Immature natural killer cell (primary cell): ENCODE results near the gene CFAP97D1. TPM values are rescaled to one million over a fixed set of nuclear protein-coding genes. Genes with fewer than 3 reads are reported as not detected.

Experiments used
- DNase-seq, 3 donors: peaks; one replicate each; pipeline ENCODE4 v3.0.0; 2022; ENCODE audit warnings: mixed read lengths in 1 of 3
- H3K27ac Mint-ChIP-seq, 6 donors: one replicate each; pipeline ENCODE4 v1.8.0; 2020; ENCODE audit warnings: mixed read lengths in 6 of 6, mild to moderate bottlenecking in 5 of 6, inconsistent platforms in 4 of 6, moderate library complexity in 3 of 6
- H3K27me3 Mint-ChIP-seq, 3 donors: one replicate each; pipeline ENCODE4 v1.8.0; 2020 to 2021; ENCODE audit warnings: low read depth in 3 of 3, mild to moderate bottlenecking in 3 of 3, mixed read lengths in 3 of 3, moderate library complexity in 3 of 3, inconsistent platforms in 1 of 3
- H3K36me3 Mint-ChIP-seq, 3 donors: one replicate each; pipeline ENCODE4 v1.8.0; 2020; ENCODE audit warnings: mixed read lengths in 3 of 3, inconsistent platforms in 2 of 3, mild to moderate bottlenecking in 2 of 3
- H3K4me1 Mint-ChIP-seq, 2 donors: one replicate each; pipeline ENCODE4 v1.8.0; 2020; ENCODE audit warnings: inconsistent platforms in 2 of 2, mild to moderate bottlenecking in 2 of 2, mixed read lengths in 2 of 2, moderate library complexity in 1 of 2
- H3K4me3 Mint-ChIP-seq, 5 donors: one replicate each; pipeline ENCODE4 v1.8.0; 2020; ENCODE audit warnings: mild to moderate bottlenecking in 5 of 5, mixed read lengths in 5 of 5, inconsistent platforms in 3 of 5, moderate library complexity in 3 of 5
- H3K9me3 Mint-ChIP-seq, 6 donors: one replicate each; pipeline ENCODE4 v1.8.0; 2020; ENCODE audit warnings: mild to moderate bottlenecking in 6 of 6, mixed read lengths in 6 of 6, inconsistent platforms in 4 of 6, moderate library complexity in 3 of 6
- polyA plus RNA-seq, 3 donors: library from polyadenylated mRNA; unstranded; fragments of 300-500 nt; fragmentation: Illumina TruSeq; gene quantifications; one replicate each; pipeline ENCODE4 v1.2.3, GENCODE V29; 2021

The CFAP97D1 gene
- polyA plus RNA-seq, 3 donors from 2014 or later: not detected

DNA sequence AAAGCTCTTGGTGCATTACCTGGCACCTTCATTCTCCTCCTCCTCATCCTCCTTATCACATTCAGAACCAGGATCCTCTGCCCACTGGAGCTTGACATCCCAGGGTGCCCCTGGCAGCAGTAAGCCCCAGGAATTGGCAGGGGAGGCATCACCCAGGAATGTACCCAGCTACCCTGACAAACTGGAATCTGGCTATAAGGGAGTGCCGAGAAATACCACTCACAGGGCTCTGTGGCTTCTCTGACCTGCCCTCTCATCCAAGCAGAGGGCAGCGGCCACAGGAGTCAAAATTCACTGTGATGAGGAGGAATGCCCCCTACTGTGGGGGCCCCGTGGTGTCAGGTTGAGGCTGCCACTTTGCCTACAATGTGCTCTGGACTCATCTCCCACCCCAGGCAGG is 33.2 kb downstream of the CFAP97D1 start:
- no peak overlapping the region for H3K27ac Mint-ChIP-seq
- H3K36me3 Mint-ChIP-seq: no peaks in the 10 kb centered on the region
- no peaks in the 10 kb centered on the region for H3K9me3 Mint-ChIP-seq
- no peak for DNase-seq
- H3K4me1 Mint-ChIP-seq: no peaks in the 10 kb centered on the region
- H3K4me3 Mint-ChIP-seq: no peak overlapping the region
- H3K27me3 Mint-ChIP-seq: peaks cover 1 to 11% (median 2%) of the 10 kb centered on the region in 3 donors

DNA sequence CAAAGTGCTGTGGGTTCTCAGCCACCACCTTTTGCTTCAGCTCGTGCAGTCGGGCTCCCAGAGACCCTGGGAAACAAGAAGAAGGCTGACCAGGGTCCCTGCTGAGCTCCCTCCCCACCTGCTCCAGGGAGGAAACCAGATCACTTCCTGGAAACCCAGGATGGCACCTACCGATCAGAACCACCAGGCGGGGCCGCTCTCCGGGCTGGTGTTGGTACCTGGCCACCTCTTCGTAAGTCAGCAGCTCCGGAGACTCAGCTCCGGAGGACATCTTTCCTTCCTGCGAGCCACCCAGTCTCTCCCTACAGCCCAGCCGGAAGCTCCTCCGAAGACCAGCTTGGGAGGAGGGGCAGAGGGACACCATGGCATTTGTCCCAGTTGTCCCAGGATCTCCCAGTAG is 33.8 kb downstream of the CFAP97D1 start:
- Mint-ChIP-seq H3K4me3 (no peak overlapping the region), H3K36me3 (no peaks in the 10 kb centered on the region), H3K27me3 (peaks cover 1 to 11% (median 2%) of the 10 kb centered on the region in 3 donors), H3K27ac (no peak overlapping the region), H3K4me1 (no peaks in the 10 kb centered on the region), H3K9me3 (no peaks in the 10 kb centered on the region)
- no peak for DNase-seq

DNA sequence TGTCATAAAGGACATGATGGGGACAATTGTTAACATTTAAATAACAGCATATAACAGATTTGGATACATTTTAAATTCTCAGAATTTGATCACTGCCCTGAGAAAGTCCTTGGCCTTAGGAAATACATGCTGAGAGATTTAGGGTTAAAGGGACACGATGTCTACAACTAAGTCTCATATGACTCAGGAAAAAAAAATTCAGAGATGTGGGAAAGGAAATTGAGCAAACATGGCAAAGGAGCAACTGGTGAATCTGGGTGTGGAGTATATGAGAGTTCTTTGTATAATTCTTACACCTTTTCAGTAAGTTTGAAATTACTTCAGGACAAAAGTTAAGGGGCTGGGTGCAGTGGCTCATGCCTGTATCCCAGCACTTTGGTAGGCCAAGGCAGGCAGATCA is 34.5 kb downstream of the CFAP97D1 start:
- Mint-ChIP-seq H3K27ac (no peak overlapping the region), H3K4me1 (no peaks in the 10 kb centered on the region), H3K36me3 (no peaks in the 10 kb centered on the region), H3K9me3 (no peaks in the 10 kb centered on the region), H3K4me3 (no peak overlapping the region), H3K27me3 (peaks cover 1 to 11% (median 2%) of the 10 kb centered on the region in 3 donors)
- DNase-seq: no peak

- Mint-ChIP-seq H3K4me3 (no peak overlapping the region), H3K9me3 (no peaks in the 10 kb centered on the region)
- no peak for DNase-seq
Observed at GRCh38 chr17:43816336-43817320, 36.4 kb downstream of the CFAP97D1 start.

DNA sequence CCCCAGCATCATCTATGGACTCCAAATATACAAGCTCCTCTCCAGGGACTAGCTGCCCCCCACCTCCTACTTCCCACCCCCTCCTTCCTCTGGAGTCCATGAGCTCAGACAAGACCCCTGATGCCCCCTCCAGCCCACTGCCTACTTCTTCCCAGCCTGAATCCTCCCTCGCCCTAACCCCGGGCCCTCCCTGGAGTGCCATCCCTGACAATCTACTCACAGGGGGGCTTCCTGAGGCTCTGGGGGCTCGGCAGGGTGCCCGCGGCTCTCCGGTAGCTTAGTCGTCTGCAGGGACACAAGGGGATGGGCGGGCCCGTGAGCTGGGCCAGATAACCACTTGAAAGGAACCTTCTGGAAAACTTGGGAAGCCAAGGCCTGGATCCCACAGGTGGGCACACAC is 37.6 kb downstream of the CFAP97D1 start:
- Mint-ChIP-seq H3K27me3 (peaks cover 0 to 2% (median 0%) of the 10 kb centered on the region in 3 donors), H3K27ac (no peak overlapping the region), H3K4me3 (no peak overlapping the region), H3K36me3 (no peaks in the 10 kb centered on the region), H3K4me1 (no peaks in the 10 kb centered on the region), H3K9me3 (no peaks in the 10 kb centered on the region)
- DNase-seq: no peak

More at GRCh38 chr17:43816336-43817320, 36.4 kb downstream of the CFAP97D1 start:
- Mint-ChIP-seq H3K36me3 (no peaks in the 10 kb centered on the region), H3K27me3 (peaks cover 1 to 7% (median 2%) of the 10 kb centered on the region in 3 donors), H3K27ac (no peak overlapping the region), H3K4me1 (no peaks in the 10 kb centered on the region)

- H3K4me3 Mint-ChIP-seq: no peak overlapping the region
- DNase-seq: no peak
- no peaks in the 10 kb centered on the region for H3K4me1 Mint-ChIP-seq
- H3K27ac Mint-ChIP-seq: no peak overlapping the region
- H3K36me3 Mint-ChIP-seq: no peaks in the 10 kb centered on the region
- no peaks in the 10 kb centered on the region for H3K9me3 Mint-ChIP-seq
- peaks cover 0 to 2% (median 2%) of the 10 kb centered on the region in 3 donors for H3K27me3 Mint-ChIP-seq
Observed at GRCh38 chr17:43818966-43819365, 38.7 kb downstream of the CFAP97D1 start.

DNA sequence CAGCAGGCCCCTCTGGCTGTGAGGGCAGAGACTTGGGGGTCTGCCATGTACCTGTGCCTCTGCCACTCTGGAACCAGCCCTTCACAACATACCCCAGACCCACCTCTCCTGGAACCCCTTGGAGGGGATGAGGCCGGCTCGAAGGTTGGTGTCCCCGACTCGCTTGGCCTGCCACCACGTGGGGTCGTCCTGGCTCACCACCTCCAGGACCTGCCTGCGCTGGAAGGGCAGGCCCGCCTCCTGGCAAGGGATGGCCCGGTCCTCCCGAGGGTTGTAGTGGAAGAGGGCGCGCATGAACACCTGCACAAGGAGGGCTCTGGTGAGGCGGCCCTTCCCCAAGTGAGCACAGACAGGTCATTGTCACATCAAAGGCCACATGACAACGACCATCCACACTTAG is 40.5 kb downstream of the CFAP97D1 start:
- Mint-ChIP-seq H3K27me3 (peaks cover 2 to 3% (median 2%) of the 10 kb centered on the region in 3 donors), H3K27ac (no peak overlapping the region), H3K4me3 (no peak overlapping the region), H3K9me3 (no peaks in the 10 kb centered on the region), H3K36me3 (no peaks in the 10 kb centered on the region), H3K4me1 (no peaks in the 10 kb centered on the region)
- no peak for DNase-seq

DNA sequence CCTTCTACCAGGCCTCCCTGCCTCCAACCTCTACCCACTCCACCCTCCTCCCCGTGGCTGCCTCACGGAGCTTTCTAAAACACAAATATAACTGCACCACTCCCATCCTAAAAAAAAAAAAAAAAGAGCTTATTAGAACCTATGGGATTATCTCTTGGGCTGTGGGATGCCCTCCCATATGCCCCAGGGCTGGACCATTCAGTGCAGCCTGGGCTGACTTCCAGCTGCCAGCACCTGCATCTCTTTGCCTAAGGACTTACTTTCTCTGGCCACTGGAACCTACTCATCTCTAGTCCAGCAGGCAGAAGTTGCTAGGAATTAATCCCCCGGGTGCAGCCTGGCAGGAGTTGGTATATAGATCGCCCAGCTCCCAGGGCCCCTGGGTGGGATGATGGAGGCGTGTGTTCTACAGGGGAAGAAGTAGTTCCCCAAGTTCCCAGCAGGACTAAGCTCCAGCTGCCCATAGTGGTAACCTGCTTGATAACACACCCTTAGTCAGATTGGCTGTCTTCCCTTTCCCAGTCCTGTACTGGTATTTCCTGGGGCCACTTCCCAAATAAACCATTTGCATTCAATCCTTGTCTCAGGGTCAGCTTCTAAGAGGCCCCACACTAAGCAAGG is 42.4 kb downstream of the CFAP97D1 start:
- Mint-ChIP-seq H3K27me3 (peaks cover 0 to 3% (median 2%) of the 10 kb centered on the region in 3 donors), H3K4me1 (no peaks in the 10 kb centered on the region), H3K27ac (no peak overlapping the region), H3K9me3 (no peaks in the 10 kb centered on the region), H3K36me3 (no peaks in the 10 kb centered on the region), H3K4me3 (no peak overlapping the region)
- DNase-seq: no peak

- no peak for DNase-seq
- H3K9me3 Mint-ChIP-seq: no peaks in the 10 kb centered on the region
- no peaks in the 10 kb centered on the region for H3K4me1 Mint-ChIP-seq
- H3K4me3 Mint-ChIP-seq: no peak overlapping the region
- H3K27me3 Mint-ChIP-seq: peaks cover 0 to 3% (median 2%) of the 10 kb centered on the region in 3 donors
- no peak overlapping the region for H3K27ac Mint-ChIP-seq
- no peaks in the 10 kb centered on the region for H3K36me3 Mint-ChIP-seq
Observed at GRCh38 chr17:43823350-43824084, 43.3 kb downstream of the CFAP97D1 start.

- DNase-seq: no peak
- Mint-ChIP-seq H3K27me3 (peaks cover 0 to 3% (median 2%) of the 10 kb centered on the region in 3 donors), H3K4me1 (no peaks in the 10 kb centered on the region), H3K27ac (no peak overlapping the region), H3K4me3 (no peak overlapping the region), H3K36me3 (no peaks in the 10 kb centered on the region), H3K9me3 (no peaks in the 10 kb centered on the region)
Observed at GRCh38 chr17:43825567-43825966, 45.3 kb downstream of the CFAP97D1 start.

GRCh38 chr17:43826206-43826605 is 46.0 kb downstream of the CFAP97D1 start:
- no peaks in the 10 kb centered on the region for H3K4me1 Mint-ChIP-seq
- no peaks in the 10 kb centered on the region for H3K36me3 Mint-ChIP-seq
- H3K9me3 Mint-ChIP-seq: no peaks in the 10 kb centered on the region
- H3K4me3 Mint-ChIP-seq: no peak overlapping the region
- peaks cover 0 to 6% (median 3%) of the 10 kb centered on the region in 3 donors for H3K27me3 Mint-ChIP-seq
- no peak overlapping the region for H3K27ac Mint-ChIP-seq
- no peak for DNase-seq

- no peak for DNase-seq
- Mint-ChIP-seq H3K36me3 (no peaks in the 10 kb centered on the region), H3K4me3 (no peak overlapping the region), H3K9me3 (peaks cover 0 to 2% (median 0%) of the 10 kb centered on the region in 6 donors), H3K27ac (no peak overlapping the region), H3K4me1 (peaks cover 0 to 2% of the 10 kb centered on the region in 2 donors), H3K27me3 (peaks cover 6 to 13% (median 11%) of the 10 kb centered on the region in 3 donors)
Observed at GRCh38 chr17:43827596-43827995, 47.4 kb downstream of the CFAP97D1 start.

DNA sequence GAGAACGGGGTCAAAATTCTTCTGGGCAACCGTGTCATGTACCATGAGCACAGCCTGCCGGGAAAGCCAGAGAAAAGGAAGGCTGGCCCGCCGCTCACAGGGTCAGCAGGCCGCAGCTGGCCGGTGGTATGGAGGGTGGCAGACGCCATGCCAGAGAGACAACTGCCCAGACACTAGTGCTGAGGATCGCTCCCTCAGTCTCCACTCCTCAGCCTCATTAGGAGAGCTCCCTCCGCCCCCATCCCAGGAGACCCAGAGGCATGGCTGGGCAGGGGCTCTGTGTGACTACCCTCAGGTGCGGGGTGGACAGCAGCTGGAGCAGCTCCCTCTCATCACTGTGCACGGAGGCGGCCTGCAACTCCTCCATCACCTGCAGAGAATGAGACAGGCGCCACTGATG is 49.5 kb downstream of the CFAP97D1 start:
- no peak overlapping the region for H3K27ac Mint-ChIP-seq
- H3K36me3 Mint-ChIP-seq: no peaks in the 10 kb centered on the region
- DNase-seq: no peak
- H3K27me3 Mint-ChIP-seq: peaks cover 10 to 19% (median 16%) of the 10 kb centered on the region in 3 donors
- H3K9me3 Mint-ChIP-seq: peaks cover 0 to 2% (median 0%) of the 10 kb centered on the region in 6 donors
- H3K4me3 Mint-ChIP-seq: no peak overlapping the region
- H3K4me1 Mint-ChIP-seq: peaks cover 10 to 11% of the 10 kb centered on the region in 2 donors
